HG02852 (cell line): ENCODE data around the gene SZT2.
A peak's percentile ranks its signal among the peaks of the same experiment; 100 is the strongest.

Source experiments
- ATAC-seq: cut with Tn5 transposase; IDR thresholded peaks from one replicate; pipeline ENCODE4 v1.9.1; 2021; ENCODE audit warnings: mild to moderate bottlenecking, moderate library complexity; ENCODE audit not compliant: unreplicated experiment

The SZT2 gene

GRCh38 chr1:43389326-43390313, at the start of gene SZT2, which contains the start of gene MED8:
SZT2 (plus strand) TSS chr1:43389899; CDS start chr1:43389969, 70 bp downstream.
MED8 (minus strand) TSS chr1:43389800; CDS start chr1:43389764, 36 bp downstream.
- peak; percentile 87 for ATAC-seq

DNA sequence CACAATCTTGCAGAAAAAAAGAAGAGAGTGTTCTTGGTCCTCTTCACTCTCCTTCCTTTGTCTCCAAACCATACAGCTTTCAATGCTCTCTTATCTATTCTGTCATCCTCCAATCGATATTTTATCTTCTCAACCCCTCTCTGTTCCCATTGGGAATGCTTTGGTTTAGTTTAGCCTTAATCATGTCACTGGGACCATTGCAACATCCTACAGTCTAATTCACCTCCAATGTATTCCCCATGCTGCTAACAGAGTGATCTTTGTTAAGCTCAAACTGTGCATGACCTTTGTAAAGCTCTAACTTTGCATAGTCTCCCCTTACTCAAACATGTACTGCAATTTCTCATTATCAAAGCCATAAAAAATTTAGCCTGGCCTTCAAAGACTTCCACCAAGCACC, 49.1 kb upstream of the SZT2 start:
- no peak for ATAC-seq

GRCh38 chr1:43344267-43344850, 45.3 kb upstream of the SZT2 start:
- ATAC-seq = no peak

GRCh38 chr1:43345120-43345519, 44.6 kb upstream of the SZT2 start:
- ATAC-seq = no peak

- ATAC-seq = no peak
Observed at GRCh38 chr1:43346636-43347035, 43.1 kb upstream of the SZT2 start.

DNA sequence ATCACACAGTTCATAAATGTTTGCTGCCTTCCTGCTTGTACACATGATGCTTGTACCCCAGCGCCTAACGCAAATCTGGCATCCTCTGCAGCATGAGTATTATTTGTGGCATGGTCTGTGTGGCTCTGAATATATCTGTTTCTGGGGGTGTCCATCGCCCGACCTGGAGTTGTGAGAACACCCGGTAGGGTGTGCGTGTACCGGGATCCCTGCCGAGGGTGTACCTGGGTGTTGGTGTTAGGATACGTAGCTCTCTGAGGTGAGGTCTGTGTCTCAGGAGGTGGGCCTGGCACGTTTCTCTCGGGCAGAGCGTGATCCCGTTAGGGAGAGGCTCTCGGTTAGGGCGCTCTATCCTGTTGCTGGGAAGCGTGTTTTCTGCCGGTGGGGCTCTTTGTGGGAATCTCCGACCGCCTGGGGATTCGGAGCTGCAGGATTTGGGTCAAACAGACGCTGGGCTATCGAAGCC, 41.3 kb upstream of the SZT2 start:
- no peak for ATAC-seq

DNA sequence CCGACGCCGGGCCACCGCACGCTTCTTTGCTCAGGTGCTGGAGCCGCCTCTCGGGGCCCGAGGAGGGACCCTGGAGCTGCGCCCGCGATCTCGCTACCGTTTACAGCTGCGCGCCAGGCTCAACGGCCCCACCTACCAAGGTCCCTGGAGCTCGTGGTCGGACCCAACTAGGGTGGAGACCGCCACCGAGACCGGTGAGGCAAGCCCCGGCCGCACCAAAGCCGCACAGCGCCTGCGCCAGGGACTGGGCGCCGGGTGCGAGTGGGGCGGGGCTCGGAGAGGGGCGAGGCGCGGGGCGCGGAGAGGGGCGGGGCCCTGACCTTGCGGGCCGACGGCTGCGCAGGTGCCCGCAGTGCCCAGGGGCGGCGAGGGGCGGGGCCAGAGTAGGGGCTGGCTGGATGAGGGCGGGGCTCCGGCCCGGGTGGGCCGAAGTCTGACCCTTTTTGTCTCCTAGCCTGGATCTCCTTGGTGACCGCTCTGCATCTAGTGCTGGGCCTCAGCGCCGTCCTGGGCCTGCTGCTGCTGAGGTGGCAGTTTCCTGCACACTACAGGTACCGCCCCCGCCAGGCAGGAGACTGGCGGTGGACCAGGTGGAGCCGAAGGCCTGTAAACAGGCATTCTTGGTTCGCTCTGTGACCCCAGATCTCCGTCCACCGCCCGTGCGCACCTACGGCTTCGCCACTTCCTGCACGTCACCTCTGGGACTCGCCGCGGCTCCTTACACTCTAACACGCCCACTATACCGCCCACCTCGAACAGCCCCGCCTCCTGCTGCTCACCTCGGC, 40.7 kb upstream of the SZT2 start:
- ATAC-seq = no peak

DNA sequence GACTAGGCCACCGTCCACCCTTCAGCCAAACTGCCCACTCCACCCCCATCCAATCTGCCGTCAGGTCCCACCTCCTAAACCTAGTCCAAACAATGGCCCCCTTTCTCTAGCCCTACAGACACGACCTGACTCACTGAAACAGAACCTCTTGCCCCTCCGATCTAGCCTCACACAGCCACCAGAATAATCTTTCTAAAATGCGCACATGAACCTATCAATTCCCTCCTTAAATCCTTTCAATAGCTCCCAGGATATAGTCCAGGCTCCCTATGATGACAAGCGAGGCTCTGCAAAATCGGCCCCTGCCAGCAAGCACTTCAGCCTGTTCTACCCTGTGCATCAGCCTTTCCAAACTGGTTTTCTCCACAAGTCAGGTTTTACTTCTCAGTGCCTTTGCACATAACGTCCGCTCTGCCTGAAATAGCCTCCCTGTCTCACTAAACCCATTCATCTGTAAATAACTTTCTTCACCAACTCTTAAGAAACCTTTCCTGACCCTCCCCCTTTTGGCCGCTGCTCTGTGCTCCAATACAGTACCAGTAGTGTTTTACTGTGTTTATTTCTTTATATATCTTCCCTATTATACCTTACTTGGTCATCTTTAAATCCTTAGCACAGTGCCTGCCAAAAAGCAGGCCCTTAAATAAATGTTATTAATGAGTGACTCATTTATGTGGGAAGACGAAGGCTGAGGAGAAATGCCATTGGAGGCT, 39.9 kb upstream of the SZT2 start:
- no peak for ATAC-seq

DNA sequence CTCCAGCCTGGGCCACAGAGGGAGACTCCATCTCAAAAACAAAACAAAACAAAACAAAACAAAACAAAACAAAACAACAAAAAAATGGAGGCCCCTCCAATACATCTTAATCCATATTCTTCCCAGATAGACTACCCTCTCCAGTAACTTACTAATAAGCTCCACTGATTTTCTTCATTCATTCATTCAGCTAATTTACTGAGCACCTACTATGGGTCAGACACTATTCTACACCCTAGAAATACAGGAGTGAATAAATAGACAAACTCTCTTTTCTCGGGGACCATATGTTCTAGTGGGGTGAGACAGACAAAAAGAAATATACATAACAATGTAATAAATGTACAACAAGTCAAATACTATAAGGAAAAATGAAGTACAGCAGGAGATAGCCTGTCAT, 38.7 kb upstream of the SZT2 start:
- ATAC-seq = no peak

DNA sequence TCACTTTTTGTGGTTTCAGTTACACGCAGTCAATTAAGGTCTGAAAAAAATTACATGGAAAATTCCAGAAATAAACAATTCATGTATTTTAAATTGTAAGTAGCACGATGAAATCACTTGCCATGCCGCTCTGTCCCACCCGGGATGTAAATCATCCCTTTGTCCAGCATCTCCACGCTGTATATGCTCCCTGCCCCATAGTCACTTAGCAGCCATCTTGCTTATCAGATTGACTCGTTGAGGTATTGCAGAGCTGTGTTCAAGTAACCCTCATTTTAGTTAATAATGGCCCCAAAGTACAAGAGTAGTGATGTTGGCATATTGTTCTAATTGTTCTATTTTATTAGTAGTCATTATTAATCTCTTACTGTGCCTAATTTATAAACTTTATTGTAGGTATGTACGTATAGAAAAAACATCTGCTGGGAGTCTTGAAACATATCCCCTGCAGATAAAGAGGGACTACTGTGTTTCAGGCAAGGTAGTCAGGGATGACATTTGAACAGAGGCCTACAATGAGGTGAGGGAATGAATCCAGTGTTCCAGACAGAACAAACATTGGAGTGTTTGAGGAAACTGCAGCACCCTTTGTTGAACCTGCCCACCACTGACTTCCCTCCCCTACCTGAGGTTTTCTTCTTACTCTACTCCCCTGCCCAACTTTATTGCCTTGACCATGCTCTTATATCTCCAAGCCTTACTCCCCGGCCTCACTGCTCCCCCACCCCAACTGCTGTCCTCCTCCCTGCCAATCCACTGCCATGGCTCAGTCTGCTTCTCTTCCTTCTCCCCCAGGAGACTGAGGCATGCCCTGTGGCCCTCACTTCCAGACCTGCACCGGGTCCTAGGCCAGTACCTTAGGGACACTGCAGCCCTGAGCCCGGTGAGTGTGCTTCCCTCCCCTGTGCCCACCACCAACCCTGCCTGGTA, 38.0 kb upstream of the SZT2 start:
- no peak for ATAC-seq

DNA sequence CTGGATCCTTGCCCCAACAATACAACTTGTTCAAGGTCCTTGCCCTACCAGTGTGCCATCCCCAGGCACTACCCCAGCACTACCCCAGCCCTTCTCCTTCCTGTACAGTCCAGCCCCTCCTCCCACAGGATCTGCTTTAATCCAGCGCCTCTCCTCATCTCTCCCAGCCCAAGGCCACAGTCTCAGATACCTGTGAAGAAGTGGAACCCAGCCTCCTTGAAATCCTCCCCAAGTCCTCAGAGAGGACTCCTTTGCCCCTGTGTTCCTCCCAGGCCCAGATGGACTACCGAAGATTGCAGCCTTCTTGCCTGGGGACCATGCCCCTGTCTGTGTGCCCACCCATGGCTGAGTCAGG, 37.4 kb upstream of the SZT2 start:
- no peak for ATAC-seq

- ATAC-seq = no peak
Observed at GRCh38 chr1:43352881-43353280, 36.8 kb upstream of the SZT2 start.

GRCh38 chr1:43354471-43354870, 35.2 kb upstream of the SZT2 start:
- ATAC-seq = no peak

DNA sequence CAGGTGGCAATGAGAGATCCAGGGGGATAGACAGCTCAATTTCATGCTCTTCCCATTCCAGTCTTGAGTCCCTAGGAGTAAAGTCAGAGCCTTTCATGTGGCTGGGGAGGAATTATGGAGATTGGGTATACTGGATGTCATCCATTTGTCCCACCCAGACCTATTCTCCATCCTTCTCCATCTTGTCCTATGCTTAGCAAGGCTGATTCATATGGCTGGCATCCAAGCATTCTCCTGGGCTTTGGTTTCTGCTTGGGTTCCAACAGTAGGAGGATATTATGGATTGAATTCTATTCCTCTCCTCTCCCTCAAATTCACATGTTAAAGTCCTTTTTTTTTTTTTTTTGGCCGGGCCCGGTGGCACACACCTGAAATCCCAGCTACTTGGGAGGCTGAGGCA, 34.8 kb upstream of the SZT2 start:
- no peak for ATAC-seq

GRCh38 chr1:43357251-43357650, 32.4 kb upstream of the SZT2 start:
- no peak for ATAC-seq

DNA sequence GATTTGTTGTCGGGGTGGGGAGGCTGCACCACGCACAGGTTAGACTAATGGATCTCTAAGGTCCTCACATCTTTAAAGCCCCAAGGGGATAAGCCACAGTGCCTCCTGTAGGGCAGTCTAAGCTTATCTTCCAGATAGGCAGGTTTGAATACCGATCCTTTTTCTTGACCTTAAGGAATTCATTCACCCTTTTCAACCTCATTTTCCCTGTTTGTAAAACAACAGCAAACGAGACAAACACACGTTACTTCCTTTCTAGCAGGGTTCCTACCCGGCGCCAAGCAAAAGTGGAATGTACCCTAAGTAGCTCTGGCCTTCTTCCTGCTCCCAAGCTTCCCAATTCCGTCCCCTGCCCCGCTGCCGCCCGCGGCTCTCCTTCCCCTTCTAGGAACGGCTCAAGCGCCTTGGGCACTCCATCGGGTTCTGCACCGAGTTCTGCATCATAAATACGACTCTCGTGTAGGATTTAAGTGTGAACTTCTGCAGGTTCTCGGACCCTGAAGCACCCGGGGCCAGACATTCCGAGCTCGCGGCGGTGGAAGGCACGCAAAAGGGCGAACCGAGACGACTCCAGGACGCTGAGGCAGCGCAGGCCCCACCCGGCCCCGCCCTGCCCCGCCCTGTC, 31.5 kb upstream of the SZT2 start:
- ATAC-seq = peak; percentile 28

DNA sequence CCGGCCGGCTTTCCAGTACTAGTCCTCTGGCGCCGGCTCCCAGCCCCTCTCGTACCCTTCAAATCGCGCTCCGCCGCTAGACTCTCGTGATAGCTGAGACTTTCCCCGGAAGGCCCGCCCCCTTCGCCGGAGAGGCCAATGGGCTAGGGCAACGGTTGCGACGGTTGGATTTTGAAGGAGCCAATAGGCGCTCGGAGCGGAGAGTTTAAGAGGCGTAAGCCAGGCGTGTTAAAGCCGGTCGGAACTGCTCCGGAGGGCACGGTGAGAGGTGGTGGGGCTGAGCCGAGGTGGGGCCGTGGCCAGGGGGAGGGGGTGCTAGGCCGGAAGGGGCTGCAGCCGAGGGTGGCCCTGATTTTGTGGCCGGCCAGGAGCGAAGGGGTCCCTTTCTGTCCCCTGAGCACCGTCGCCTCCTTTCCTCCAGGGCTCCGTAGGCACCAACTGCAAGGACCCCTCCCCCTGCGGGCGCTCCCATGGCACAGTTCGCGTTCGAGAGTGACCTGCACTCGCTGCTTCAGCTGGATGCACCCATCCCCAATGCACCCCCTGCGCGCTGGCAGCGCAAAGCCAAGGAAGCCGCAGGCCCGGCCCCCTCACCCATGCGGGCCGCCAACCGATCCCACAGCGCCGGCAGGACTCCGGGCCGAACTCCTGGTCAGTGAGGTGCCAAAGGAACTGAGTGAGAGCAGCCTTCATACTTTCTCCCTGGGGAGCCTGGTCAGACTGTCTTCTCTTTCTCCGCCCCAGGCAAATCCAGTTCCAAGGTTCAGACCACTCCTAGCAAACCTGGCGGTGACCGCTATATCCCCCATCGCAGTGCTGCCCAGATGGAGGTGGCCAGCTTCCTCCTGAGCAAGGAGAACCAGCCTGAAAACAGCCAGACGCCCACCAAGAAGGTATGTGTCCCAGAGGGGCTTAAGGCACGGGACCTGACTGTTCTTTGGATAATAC, 30.7 kb upstream of the SZT2 start, which contains the start of gene CDC20:
CDC20 (plus strand) TSS at position 236 of the 948 bp plus-strand sequence; CDS start at position 471, 235 bp downstream.
- ATAC-seq = peak; percentile 93

DNA sequence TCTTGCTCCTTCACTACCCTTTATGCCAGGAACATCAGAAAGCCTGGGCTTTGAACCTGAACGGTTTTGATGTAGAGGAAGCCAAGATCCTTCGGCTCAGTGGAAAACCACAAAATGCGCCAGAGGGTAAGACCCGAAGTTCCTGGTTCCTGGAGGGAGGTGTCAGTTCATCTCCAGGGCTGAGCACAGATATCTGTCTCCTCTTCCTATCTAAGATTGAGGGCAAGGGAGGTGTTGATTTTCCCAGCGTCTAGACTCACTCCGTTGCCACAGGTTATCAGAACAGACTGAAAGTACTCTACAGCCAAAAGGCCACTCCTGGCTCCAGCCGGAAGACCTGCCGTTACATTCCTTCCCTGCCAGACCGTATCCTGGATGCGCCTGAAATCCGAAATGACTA, 30.0 kb upstream of the SZT2 start:
- ATAC-seq = no peak
